Myocyte (in vitro differentiated cells): ENCODE results near the gene TPBGL. TPM values are rescaled to one million over a fixed set of nuclear protein-coding genes. Genes with fewer than 3 reads are reported as not detected.

Experiments
- DNase-seq: peaks from one replicate; pipeline ENCODE4 v3.0.0-alpha.2; 2012; ENCODE audit warnings: low read depth
- total RNA-seq: library from RNA; depleted of rRNA; stranded (reverse); fragments of >200 nt; gene quantifications from 2 replicates; pipeline ENCODE4 v1.2.3, GENCODE V29; 2014

Gene TPBGL
- total RNA-seq, 1 donor from 2014 or later: not detected

GRCh38 chr11:75208446-75208845 is 32.1 kb upstream of the TPBGL start:
- no peak for DNase-seq

GRCh38 chr11:75212411-75212810 is 28.2 kb upstream of the TPBGL start:
- no peak for DNase-seq

GRCh38 chr11:75214411-75214821 is 26.2 kb upstream of the TPBGL start:
- DNase-seq: peak; percentile 89

GRCh38 chr11:75214843-75215242 is 25.7 kb upstream of the TPBGL start:
- DNase-seq: no peak

- no peak for DNase-seq
Measured at GRCh38 chr11:75219869-75220268, 20.7 kb upstream of the TPBGL start.

DNA sequence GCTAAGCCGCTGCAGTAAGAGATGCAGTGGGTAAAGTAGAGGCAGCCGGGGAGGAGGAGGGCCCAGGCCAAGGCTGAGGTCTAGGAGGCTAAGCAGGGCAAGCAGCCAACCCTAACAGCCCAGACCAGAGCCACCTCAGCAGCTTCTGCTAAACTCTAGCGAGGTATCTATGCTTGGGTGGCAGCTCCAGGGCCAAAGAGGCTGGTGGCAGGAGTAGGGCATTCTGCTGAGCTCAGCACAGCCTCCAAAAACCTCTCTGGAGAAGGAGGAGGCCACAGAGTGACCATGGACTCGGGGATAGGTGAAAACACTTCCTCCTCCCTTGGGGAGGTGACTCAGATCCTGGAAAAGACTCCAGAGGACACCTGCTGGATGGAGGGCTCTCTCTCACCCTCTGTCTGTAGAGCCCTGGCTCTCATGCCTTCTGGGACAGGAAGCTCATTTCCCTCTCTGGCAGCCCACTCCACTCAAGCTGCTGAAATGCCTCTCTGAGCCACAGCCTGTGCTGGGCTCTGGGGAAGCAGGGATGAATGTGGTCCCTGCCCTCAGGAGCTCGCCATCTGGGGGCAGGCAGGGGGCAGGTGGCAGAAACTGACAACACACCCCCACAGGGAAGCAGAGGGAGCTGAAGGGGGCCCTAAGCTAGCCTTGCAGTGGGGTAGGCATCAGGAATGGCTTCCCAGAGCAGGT is 16.5 kb upstream of the TPBGL start:
- DNase-seq: no peak

DNA sequence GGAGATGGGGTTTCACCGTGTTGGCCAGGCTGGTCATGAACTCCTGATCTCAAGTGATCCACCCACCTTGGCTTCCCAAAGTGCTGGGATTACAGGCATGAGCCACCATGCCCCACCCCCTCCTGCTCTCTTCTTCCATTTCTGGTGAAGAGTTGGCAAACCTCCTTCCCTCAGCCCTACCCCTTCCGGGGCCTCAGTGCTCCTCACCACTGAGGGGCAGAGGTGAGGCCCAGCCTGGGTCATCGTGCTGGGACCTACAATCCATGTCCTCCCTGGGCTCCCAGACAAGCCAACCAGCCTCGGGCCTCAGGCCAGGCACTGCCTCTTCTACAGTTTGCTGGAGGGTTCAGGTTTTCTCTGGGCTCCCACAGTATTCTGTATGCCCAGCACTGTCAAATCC is 14.8 kb upstream of the TPBGL start:
- no peak for DNase-seq

DNA sequence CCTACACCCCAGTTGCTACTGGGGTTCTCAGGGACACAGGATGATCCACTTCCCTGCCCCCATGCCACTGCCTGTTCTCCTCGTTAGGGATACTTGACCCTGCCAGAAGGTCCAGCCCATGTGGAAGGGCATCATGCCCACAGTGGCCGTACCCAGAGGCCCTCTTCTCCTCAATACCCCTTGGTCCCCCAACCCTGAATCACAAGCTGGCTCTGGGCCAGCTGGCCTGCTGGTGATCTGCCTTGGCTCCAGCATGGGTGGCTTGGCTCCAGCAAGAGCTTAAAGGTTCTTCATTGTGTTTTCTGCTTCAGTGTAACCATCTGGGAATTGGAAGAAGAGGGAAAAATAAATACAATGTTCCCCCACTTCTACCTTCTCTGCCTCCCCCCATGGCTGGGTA is 11.1 kb upstream of the TPBGL start:
- no peak for DNase-seq

DNA sequence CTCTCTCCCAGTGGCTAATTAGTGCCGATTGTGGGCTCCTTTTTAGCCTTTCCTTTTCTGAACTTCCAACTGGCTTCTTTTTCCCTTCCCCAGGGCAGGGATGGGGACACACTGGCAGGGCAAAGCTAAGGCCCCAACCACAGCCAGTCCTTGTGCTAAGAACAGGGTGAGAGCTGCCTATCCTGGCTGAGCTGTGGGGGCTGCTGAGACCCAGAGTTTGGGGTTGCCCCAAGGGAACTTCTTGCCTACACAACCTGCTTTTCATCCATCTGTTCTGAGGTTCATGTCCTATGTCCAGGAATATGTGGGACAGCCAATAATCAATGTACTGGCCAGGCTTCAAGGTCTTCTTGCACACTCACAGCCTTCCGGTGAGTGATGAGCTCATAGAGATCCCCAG is 10.0 kb upstream of the TPBGL start:
- no peak for DNase-seq

- peak; percentile 86 for DNase-seq
Measured at GRCh38 chr11:75233754-75234172, 6.8 kb upstream of the TPBGL start.

DNA sequence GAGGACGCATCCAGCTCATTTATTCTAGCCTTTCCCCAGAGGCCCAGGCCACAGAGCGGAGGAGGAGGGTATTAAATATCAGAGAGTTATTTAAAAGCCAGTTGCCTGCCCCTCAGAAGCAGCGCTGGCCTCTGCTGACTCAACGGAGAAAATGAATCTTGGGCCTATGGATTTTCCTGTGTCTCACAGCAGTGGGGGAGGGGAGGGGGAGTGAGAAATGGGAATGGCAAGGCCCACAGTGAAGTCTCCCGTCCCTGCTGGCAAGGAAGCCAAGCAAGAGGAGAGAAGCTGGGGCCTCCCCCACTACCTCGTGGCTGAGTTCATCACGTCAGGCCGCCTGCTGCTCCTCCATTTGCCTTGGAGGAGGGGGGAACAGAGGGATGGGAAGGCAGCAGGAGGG is 4.5 kb upstream of the TPBGL start:
- DNase-seq: no peak

DNA sequence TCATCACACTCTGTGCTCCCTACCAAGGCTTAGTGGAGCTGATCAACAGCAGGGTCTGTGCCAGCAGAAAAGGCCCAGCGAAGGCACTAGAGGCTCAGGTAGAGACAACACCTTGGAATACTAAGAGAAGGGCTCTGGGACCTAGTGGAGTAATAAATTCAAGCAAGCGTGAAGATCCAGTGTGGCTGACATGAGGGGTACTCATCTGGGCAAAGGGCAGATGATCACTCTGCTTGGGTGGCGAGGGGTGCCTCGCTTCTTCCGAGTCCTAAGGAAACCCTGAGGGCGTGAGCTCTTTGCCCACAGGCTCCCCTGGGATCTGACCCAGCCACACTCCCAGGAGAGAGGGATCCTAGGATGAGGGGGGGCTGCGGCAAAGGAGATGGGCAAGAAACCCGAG is 3.5 kb upstream of the TPBGL start:
- no peak for DNase-seq

- no peak for DNase-seq
Measured at GRCh38 chr11:75238595-75239440, 1.8 kb upstream of the TPBGL start.

DNA sequence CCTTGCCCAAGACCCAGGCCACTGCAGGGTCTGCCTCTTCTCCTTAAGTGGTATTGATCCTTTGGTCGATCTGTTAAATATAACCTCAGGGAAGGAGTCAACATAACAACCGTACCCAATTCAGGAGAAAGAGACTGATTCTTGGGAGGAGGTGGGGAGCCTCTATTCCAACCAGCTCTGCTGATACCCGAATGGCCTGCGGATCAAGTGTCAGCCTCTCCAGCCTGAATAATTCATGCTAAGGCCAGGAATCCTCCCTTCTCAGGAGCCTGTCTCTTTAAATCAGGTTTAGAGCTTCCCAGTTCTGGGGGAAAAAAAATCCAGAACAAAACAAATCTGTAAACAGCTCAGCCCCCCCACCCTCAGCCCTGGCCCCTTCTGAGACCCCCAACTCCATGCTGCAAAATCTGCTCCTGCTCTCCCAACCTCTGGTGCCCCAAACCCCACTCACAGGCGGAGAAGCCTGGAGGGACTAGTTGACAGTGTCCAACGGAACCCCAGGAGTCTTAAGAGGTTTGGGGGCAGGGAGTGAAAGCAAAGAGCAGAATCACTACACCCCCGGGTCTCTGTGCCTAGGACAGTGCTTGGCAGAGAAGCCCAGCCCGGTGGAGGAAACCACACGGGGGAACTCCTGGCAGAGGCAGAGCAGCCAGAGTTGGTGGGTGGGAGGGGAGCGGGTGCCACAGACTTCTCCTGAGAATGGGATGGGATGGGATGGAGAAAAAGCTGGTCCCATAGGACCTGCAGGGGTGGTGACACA is 863 bp upstream of the TPBGL start:
- no peak for DNase-seq

DNA sequence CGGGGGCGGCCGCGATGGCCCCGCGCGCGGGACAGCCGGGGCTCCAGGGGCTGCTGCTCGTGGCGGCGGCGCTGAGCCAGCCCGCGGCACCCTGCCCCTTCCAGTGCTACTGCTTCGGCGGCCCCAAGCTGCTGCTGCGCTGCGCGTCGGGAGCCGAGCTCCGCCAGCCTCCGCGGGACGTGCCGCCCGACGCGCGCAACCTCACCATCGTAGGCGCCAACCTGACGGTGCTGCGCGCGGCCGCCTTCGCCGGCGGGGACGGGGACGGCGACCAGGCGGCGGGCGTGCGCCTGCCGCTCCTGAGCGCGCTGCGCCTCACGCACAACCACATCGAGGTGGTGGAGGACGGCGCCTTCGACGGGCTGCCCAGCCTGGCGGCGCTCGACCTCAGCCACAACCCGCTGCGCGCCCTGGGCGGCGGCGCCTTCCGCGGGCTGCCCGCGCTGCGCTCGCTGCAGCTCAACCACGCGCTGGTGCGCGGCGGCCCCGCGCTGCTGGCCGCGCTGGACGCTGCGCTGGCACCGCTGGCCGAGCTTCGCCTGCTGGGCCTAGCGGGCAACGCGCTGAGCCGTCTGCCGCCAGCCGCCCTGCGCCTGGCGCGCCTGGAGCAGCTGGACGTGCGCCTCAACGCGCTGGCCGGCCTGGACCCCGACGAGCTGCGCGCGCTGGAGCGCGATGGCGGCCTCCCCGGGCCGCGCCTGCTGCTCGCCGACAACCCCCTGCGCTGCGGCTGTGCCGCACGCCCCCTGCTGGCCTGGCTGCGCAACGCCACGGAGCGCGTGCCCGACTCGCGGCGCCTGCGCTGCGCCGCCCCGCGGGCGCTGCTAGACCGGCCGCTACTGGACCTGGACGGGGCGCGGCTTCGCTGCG is 697 bp downstream of the TPBGL start:
- peak; percentile 69 for DNase-seq

DNA sequence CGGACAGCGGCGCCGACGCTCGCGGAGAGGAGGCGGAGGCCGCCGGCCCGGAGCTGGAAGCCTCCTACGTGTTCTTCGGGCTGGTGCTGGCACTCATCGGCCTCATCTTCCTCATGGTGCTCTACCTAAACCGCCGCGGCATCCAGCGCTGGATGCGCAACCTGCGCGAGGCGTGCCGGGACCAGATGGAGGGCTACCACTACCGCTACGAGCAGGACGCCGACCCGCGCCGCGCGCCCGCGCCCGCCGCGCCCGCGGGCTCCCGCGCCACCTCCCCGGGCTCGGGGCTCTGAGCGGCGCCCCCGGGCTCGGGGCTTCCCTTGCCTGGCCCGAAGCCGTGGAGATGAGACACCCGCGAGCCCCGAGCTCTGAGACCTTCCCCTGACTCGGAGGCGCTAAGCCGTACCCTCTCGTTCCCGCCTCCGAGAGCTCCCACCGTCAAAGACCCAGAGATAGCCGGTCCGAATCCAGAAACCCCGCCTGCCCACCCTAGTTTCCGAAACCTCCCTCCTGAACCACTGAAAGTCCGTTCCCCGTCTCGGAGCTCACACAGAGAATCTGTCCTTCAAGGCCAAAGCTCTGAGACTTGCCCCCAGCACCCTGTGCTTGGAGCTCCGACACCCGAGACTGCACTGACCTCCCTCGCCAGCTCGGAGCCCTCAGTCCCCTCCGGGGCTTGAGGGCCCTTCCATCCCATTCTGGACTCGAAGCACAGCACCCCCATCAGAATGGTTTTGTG is 1.5 kb downstream of the TPBGL start:
- DNase-seq: no peak

- no peak for DNase-seq
Measured at GRCh38 chr11:75242722-75243600, 2.4 kb downstream of the TPBGL start.

- no peak for DNase-seq
Measured at GRCh38 chr11:75244052-75244814, 3.7 kb downstream of the TPBGL start.
